H9 (cell line): ENCODE data around the gene FGD6. TPM values are rescaled to one million over a fixed set of nuclear protein-coding genes. Genes with fewer than 3 reads are reported as not detected.

Experiments
- DNase-seq: peaks from one replicate; pipeline ENCODE4 v3.0.0-alpha.2; 2017
- H2AFZ ChIP-seq: one replicate; pipeline ENCODE4 v1.6.1; 2013; ENCODE audit warnings: mild to moderate bottlenecking, low read length, control low read depth, moderate library complexity
- H2AK5ac ChIP-seq: 2 replicates; pipeline ENCODE4 v1.6.1; 2013; ENCODE audit warnings: low read length, control low read depth, mixed read lengths; ENCODE audit not compliant: insufficient read length
- H2BK120ac ChIP-seq: one replicate; pipeline ENCODE4 v1.6.1; 2013; ENCODE audit warnings: low read depth, mild to moderate bottlenecking, low read length, control low read depth, inconsistent platforms; ENCODE audit not compliant: poor library complexity, severe bottlenecking
- H2BK12ac ChIP-seq: 2 replicates; pipeline ENCODE4 v1.6.1; 2013; ENCODE audit warnings: low read length, control low read depth, mixed read lengths, low read depth; ENCODE audit not compliant: insufficient read length
- H2BK15ac ChIP-seq: 2 replicates; pipeline ENCODE4 v1.6.1; 2013; ENCODE audit warnings: low read depth, low read length, control low read depth
- H2BK20ac ChIP-seq: one replicate; pipeline ENCODE4 v1.6.1; 2013; ENCODE audit warnings: low read depth, mild to moderate bottlenecking, low read length, control low read depth, inconsistent platforms; ENCODE audit not compliant: poor library complexity, severe bottlenecking
- H2BK5ac ChIP-seq: 2 replicates; pipeline ENCODE4 v1.6.1; 2013; ENCODE audit warnings: low read length, control low read depth, mixed read lengths; ENCODE audit not compliant: insufficient read length
- H3K14ac ChIP-seq: 2 replicates; pipeline ENCODE4 v1.6.1; 2013; ENCODE audit warnings: low read length, control low read depth; ENCODE audit not compliant: insufficient read depth
- H3K18ac ChIP-seq: 2 replicates; pipeline ENCODE4 v1.6.1; 2013; ENCODE audit warnings: low read depth, mild to moderate bottlenecking, mixed read lengths, low read length, control low read depth; ENCODE audit not compliant: insufficient read length
- H3K23ac ChIP-seq: 2 replicates; pipeline ENCODE4 v1.6.1; 2013; ENCODE audit warnings: low read length, control low read depth, mixed read lengths, low read depth; ENCODE audit not compliant: insufficient read length
- H3K23me2 ChIP-seq: 2 replicates; pipeline ENCODE4 v1.6.1; 2013; ENCODE audit warnings: low read depth, mild to moderate bottlenecking, mixed read lengths, low read length, control low read depth; ENCODE audit not compliant: insufficient read length, poor library complexity, severe bottlenecking
- H3K27ac ChIP-seq: 2 replicates; pipeline ENCODE4 v1.5.1; 2013; ENCODE audit warnings: low read length, control low read depth, mixed read lengths, low read depth; ENCODE audit not compliant: insufficient read length
- H3K27me3 ChIP-seq: 2 replicates; pipeline ENCODE4 v1.6.1; 2013; ENCODE audit warnings: low read length, control low read depth, inconsistent platforms; ENCODE audit not compliant: insufficient read depth
- H3K4ac ChIP-seq: 2 replicates; pipeline ENCODE4 v1.6.1; 2013; ENCODE audit warnings: low read depth, mild to moderate bottlenecking, control low read depth, inconsistent platforms, low read length, moderate library complexity
- H3K4me1 ChIP-seq: 2 replicates; pipeline ENCODE4 v1.6.1; 2013; ENCODE audit warnings: low read length, control low read depth, inconsistent platforms; ENCODE audit not compliant: insufficient read depth
- H3K4me2 ChIP-seq: 2 replicates; pipeline ENCODE4 v1.6.1; 2013; ENCODE audit warnings: low read length, control low read depth, mixed read lengths; ENCODE audit not compliant: insufficient read length, insufficient read depth
- H3K56ac ChIP-seq: 2 replicates; pipeline ENCODE4 v1.6.1; 2013; ENCODE audit warnings: low read depth, mild to moderate bottlenecking, mixed read lengths, low read length, control low read depth; ENCODE audit not compliant: insufficient read length
- H3K79me1 ChIP-seq: 2 replicates; pipeline ENCODE4 v1.6.1; 2013; ENCODE audit warnings: low read depth, mild to moderate bottlenecking, moderate library complexity, low read length, control low read depth, inconsistent platforms; ENCODE audit not compliant: insufficient read depth, poor library complexity, severe bottlenecking
- H3K79me2 ChIP-seq: 2 replicates; pipeline ENCODE4 v1.6.1; 2013; ENCODE audit warnings: low read length, control low read depth, inconsistent platforms; ENCODE audit not compliant: insufficient read depth
- H3K9ac ChIP-seq: 2 replicates; pipeline ENCODE4 v1.6.1; 2013; ENCODE audit warnings: low read length, control low read depth, mixed read lengths; ENCODE audit not compliant: insufficient read length; ENCODE audit errors: extremely low read depth
- H3K9me3 ChIP-seq: one replicate; pipeline ENCODE4 v1.6.1; 2013; ENCODE audit warnings: low read depth, low read length, inconsistent platforms; ENCODE audit not compliant: control insufficient read depth
- H3T11ph ChIP-seq: one replicate; pipeline ENCODE4 v1.6.1; 2013; ENCODE audit warnings: mild to moderate bottlenecking, low read length, control low read depth, inconsistent platforms
- H4K20me1 ChIP-seq: one replicate; pipeline ENCODE4 v1.6.1; 2013; ENCODE audit not compliant: control insufficient read depth, insufficient read length, insufficient read depth
- H4K5ac ChIP-seq: 2 replicates; pipeline ENCODE4 v1.6.1; 2013; ENCODE audit warnings: low read depth, mild to moderate bottlenecking, mixed read lengths, low read length, control low read depth; ENCODE audit not compliant: insufficient read length
- H4K8ac ChIP-seq: replicated peaks from 2 replicates; pipeline ENCODE4 v1.6.1; 2013; ENCODE audit warnings: low read length, control low read depth, mixed read lengths, low read depth; ENCODE audit not compliant: insufficient read length
- H4K91ac ChIP-seq: 2 replicates; pipeline ENCODE4 v1.6.1; 2013; ENCODE audit warnings: low read depth, mild to moderate bottlenecking, moderate library complexity, mixed read lengths, low read length, control low read depth; ENCODE audit not compliant: insufficient read length
- H3K27ac Mint-ChIP-seq, 3 experiments: 2 replicates in 2 of 3; 3 replicates in 1 of 3; pipeline ENCODE4 v1.8.0; 2020 to 2021; ENCODE audit warnings: mixed read lengths in 3 of 3, mild to moderate bottlenecking in 1 of 3, moderate library complexity in 1 of 3
- H3K27me3 Mint-ChIP-seq: 2 replicates; pipeline ENCODE4 v1.8.0; 2021; ENCODE audit warnings: low read depth, mild to moderate bottlenecking, moderate library complexity, mixed read lengths
- H3K36me3 Mint-ChIP-seq, 3 experiments: 2 replicates in 2 of 3; 3 replicates in 1 of 3; pipeline ENCODE4 v1.8.0; 2020 to 2021; ENCODE audit warnings: low read depth in 3 of 3, mixed read lengths in 3 of 3; ENCODE audit not compliant: insufficient read depth in 1 of 3
- H3K4me1 Mint-ChIP-seq, 2 experiments: 2 replicates each; pipeline ENCODE4 v1.8.0; 2020; ENCODE audit warnings: mixed read lengths in 2 of 2
- H3K4me3 Mint-ChIP-seq, 2 experiments: 2 replicates in 1 of 2; 3 replicates in 1 of 2; pipeline ENCODE4 v1.8.0; 2020 to 2021; ENCODE audit warnings: mild to moderate bottlenecking in 2 of 2, mixed read lengths in 2 of 2, moderate library complexity in 1 of 2
- H3K9me3 Mint-ChIP-seq, 2 experiments: 2 replicates in 1 of 2; 3 replicates in 1 of 2; pipeline ENCODE4 v1.8.0; 2020; ENCODE audit warnings: mild to moderate bottlenecking in 2 of 2, mixed read lengths in 2 of 2, moderate library complexity in 1 of 2
- WGBS: extraction: QIAGEN DNeasy Blood & Tissue Kit; methylation state at CpG from one replicate; pipeline ENCODE4 v1.1.7; 2013; ENCODE audit warnings: missing lambda C conversion rate, low lambda C conversion rate, mixed read lengths; ENCODE audit not compliant: insufficient read length; ENCODE audit errors: extremely low coverage; 5-methylcytosine and 5-hydroxymethylcytosine counted together
- total RNA-seq: library from RNA; stranded (reverse); gene quantifications from 2 replicates; pipeline ENCODE4 v1.2.1, GENCODE V29; 2021
- TF ChIP-seq, protein P1 (sequence below): fragments of 200-600 bp; sonication (generic); conservative IDR thresholded peaks from 3 replicates; pipeline ENCODE4 v1.8.0; 2021; ENCODE audit warnings: antibody characterized with exemption, mild to moderate bottlenecking

FGD6 gene
- total RNA-seq, 1 experiment from 2014 or later: 39.5 TPM

GRCh38 chr12:95051241-95051640 is 166.0 kb downstream of the FGD6 start:
- TF ChIP-seq, protein P1, sequence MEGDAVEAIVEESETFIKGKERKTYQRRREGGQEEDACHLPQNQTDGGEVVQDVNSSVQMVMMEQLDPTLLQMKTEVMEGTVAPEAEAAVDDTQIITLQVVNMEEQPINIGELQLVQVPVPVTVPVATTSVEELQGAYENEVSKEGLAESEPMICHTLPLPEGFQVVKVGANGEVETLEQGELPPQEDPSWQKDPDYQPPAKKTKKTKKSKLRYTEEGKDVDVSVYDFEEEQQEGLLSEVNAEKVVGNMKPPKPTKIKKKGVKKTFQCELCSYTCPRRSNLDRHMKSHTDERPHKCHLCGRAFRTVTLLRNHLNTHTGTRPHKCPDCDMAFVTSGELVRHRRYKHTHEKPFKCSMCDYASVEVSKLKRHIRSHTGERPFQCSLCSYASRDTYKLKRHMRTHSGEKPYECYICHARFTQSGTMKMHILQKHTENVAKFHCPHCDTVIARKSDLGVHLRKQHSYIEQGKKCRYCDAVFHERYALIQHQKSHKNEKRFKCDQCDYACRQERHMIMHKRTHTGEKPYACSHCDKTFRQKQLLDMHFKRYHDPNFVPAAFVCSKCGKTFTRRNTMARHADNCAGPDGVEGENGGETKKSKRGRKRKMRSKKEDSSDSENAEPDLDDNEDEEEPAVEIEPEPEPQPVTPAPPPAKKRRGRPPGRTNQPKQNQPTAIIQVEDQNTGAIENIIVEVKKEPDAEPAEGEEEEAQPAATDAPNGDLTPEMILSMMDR: no peak
- H3K27ac Mint-ChIP-seq: no peak overlapping the region; a peak in 1 of 7 replicates
- no peaks in the 10 kb centered on the region for H3K4me1 ChIP-seq
- H3K79me1 ChIP-seq: no peaks in the 10 kb centered on the region
- H2AK5ac ChIP-seq: no peak overlapping the region
- no peak overlapping the region for H4K91ac ChIP-seq
- no peaks in the 10 kb centered on the region for H3K9me3 ChIP-seq
- H2AFZ ChIP-seq: no peak overlapping the region
- WGBS: no CpG with 5 or more reads among the region's 4 CpGs
- H3K9ac ChIP-seq: no peak overlapping the region
- no peak overlapping the region for H3K4me3 Mint-ChIP-seq
- H2BK15ac ChIP-seq: no peak overlapping the region
- H3K36me3 Mint-ChIP-seq: peaks cover 25 to 72% (median 46%) of the 10 kb centered on the region in 3 experiments; a peak in 6 of 7 replicates
- H2BK5ac ChIP-seq: no peak overlapping the region
- H3K4me2 ChIP-seq: no peak overlapping the region
- H3K27ac ChIP-seq: no peak overlapping the region
- H3K14ac ChIP-seq: no peak overlapping the region
- no peak overlapping the region for H3K23ac ChIP-seq
- no peaks in the 10 kb centered on the region for H3K27me3 Mint-ChIP-seq
- no peaks in the 10 kb centered on the region for H3K4me1 Mint-ChIP-seq
- H3K23me2 ChIP-seq: no peaks in the 10 kb centered on the region
- H3K79me2 ChIP-seq: no peaks in the 10 kb centered on the region; the same call in 1 of the 2 replicates
- no peak overlapping the region for H4K8ac ChIP-seq
- H3K56ac ChIP-seq: no peak overlapping the region
- no peak overlapping the region for H3K18ac ChIP-seq
- no peak overlapping the region for H2BK12ac ChIP-seq
- no peak for DNase-seq
- H2BK120ac ChIP-seq: no peak overlapping the region
- no peak overlapping the region for H3K4ac ChIP-seq
- no peaks in the 10 kb centered on the region for H3K9me3 Mint-ChIP-seq
- H4K5ac ChIP-seq: no peak overlapping the region
- no peak overlapping the region for H3T11ph ChIP-seq
- no peaks in the 10 kb centered on the region for H3K27me3 ChIP-seq
- no peaks in the 10 kb centered on the region for H4K20me1 ChIP-seq
- H2BK20ac ChIP-seq: no peak overlapping the region
